Gastroesophageal sphincter (tissue), 4 donors: ENCODE measurements around the gene XRCC3. TPM values are rescaled to one million over a fixed set of nuclear protein-coding genes. Genes with fewer than 3 reads are reported as not detected.
A peak's percentile ranks its signal among the peaks of the same experiment; 100 is the strongest.

Experiments used
- ATAC-seq: fragments of 150-250 bp; one replicate; pipeline ENCODE4 v1.9.1; 2016; ENCODE audit warnings: mild to moderate bottlenecking, moderate library complexity
- H3K27ac ChIP-seq, 4 donors: fragments of 200-600 bp; sonication (generic) in 3 of 4; 1 replicate in 3 of 4; 2 replicates in 1 of 4; pipeline ENCODE4 v1.5.1; 2016 to 2019
- H3K27me3 ChIP-seq: fragments of 200-600 bp; sonication (generic); one replicate; pipeline ENCODE4 v1.5.1; 2019
- H3K36me3 ChIP-seq, 2 donors: fragments of 200-600 bp; sonication (generic); one replicate each; pipeline ENCODE4 v1.5.1; 2019; ENCODE audit warnings: control low read depth in 1 of 2
- H3K4me1 ChIP-seq, 3 donors: fragments of 200-600 bp; sonication (generic); 1 replicate in 2 of 3; 2 replicates in 1 of 3; pipeline ENCODE4 v1.5.1; 2016 to 2019; ENCODE audit warnings: control low read depth in 2 of 3
- H3K4me3 ChIP-seq, 2 donors: fragments of 200-600 bp; sonication (generic); one replicate each; pipeline ENCODE4 v1.5.1; 2019; ENCODE audit warnings: mild to moderate bottlenecking in 1 of 2, moderate library complexity in 1 of 2
- H3K9me3 ChIP-seq, 3 donors: fragments of 200-600 bp; sonication (generic); one replicate each; pipeline ENCODE4 v1.5.1; 2017 to 2019; ENCODE audit warnings: control low read depth in 2 of 3
- EP300 ChIP-seq: sonication (generic); formaldehyde crosslinking; IDR thresholded peaks from one replicate; pipeline ENCODE4 v1.6.1; 2017; ENCODE audit warnings: antibody characterized with exemption, mild to moderate bottlenecking
- POLR2A ChIP-seq, 2 donors: fragments of 450-650 bp; IDR thresholded peaks; one replicate each; pipeline ENCODE4 v1.6.1; 2017; ENCODE audit warnings: antibody characterized with exemption in 2 of 2, mild to moderate bottlenecking in 2 of 2, moderate library complexity in 1 of 2
- POLR2AphosphoS5 ChIP-seq: sonication (generic); formaldehyde crosslinking; IDR thresholded peaks from one replicate; pipeline ENCODE4 v1.6.1; 2017; ENCODE audit warnings: antibody characterized with exemption
- WGBS, 2 donors: methylation state at CpG; one replicate each; pipeline ENCODE4 v1.1.5; 2018; ENCODE audit warnings: low coverage in 1 of 2; 5-methylcytosine and 5-hydroxymethylcytosine counted together
- total RNA-seq, 4 donors: library from RNA; depleted of rRNA; stranded (reverse); fragments of >200 nt; gene quantifications; one replicate each; pipeline ENCODE4 v1.1.0, GENCODE V29; 2016
- TF ChIP-seq, protein P1 (sequence below), 4 experiments: fragments of 200-600 bp in 2 of 4; fragments of 450-650 bp in 2 of 4; sonication (generic) in 1 of 4; IDR thresholded peaks; one replicate each; pipeline ENCODE4 v1.5.1; 2017 to 2019; ENCODE audit warnings: antibody characterized with exemption in 4 of 4, mild to moderate bottlenecking in 2 of 4, moderate library complexity in 2 of 4

XRCC3 gene
- total RNA-seq, 4 donors from 2014 or later: 1.2 to 7.8 (median 3.6) TPM

DNA sequence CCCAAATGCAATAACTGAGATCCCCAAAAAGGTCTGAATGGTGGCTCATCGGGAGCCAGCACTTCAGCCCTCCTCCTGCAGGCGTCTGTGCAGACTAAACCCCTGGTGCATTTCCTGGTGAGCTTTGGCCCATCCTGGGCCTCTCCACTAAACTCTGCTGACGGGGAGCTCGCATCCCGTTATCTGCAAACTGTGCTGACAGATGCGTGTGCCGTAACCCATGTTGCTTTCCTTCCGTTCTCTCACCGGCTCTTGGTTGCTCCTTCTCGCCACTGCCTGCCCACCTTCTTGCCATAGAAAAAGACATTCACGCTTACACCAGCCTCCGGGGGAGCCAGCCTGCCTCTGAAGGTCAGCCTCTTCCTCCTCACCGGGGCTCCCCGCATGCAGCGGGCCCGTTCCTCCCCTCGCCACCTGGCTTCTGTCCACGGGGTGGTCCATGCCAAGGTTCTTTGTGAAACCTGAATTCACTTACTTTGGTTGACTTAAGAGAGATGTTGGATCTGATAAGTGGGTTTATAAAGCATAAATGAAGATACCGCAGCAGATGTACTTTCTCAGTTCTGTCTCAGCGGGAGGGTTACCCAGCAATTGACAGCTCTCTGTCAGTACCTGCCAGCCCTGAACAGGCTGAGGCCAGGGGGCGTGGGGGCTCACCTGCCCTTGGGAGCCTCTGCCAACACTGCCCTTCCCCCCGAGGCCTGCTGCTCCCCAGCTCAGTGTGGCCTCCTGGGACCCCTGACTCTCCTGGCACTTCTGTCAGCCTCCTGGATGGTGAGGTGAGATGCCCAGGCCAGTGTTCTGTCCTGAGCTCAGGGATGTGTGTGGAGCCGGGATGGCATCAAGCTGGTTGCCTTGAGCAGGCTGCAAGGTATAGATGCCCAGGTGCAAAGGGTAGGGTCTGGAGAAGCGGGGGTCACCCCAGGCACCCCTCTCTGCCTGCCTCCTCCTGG, 14.5 kb upstream of the XRCC3 start:
- Histone ChIP-seq H3K27ac (peak overlapping the region in 3 of 4 donors; percentile 4 to 68 (median 42)), H3K36me3 (peaks cover 0 to 97% of the 10 kb centered on the region in 2 donors)
- ATAC-seq: no peak

DNA sequence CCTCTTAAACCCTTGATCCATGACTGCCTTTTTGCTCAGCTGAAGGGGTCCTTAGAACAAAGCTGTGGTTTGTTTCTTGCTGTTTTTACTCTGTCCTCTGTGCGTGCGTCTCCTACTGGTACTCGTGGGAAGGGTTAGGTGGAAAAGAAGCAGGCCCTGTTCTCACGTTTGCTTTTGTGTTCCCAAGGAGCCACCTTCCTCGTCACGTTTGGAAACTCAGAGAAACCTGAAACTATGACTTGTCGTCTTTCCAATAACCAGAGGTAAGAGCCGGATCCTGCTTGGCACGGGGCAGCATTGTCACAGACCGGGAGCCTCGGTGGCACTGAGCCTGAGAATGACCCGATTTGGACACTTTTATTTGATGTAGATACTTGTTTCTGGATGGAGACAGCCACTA, 13.5 kb upstream of the XRCC3 start:
- H3K36me3 ChIP-seq: peaks cover 0 to 88% of the 10 kb centered on the region in 2 donors
- TF ChIP-seq POLR2AphosphoS5: no peak
- WGBS, 2 donors: 71 to 76% methylated on average over 6 to 8 of the region's 12 CpGs
- H3K4me1 ChIP-seq: peaks cover 4 to 100% (median 18%) of the 10 kb centered on the region in 3 donors
- H3K27me3 ChIP-seq: no peaks in the 10 kb centered on the region
- no peaks in the 10 kb centered on the region for H3K9me3 ChIP-seq
- ATAC-seq: no peak
- peak overlapping the region in 1 of 4 donors; percentile 68 for H3K27ac ChIP-seq
- H3K4me3 ChIP-seq: no peak overlapping the region

More for the DNA sequence above, 14.5 kb upstream of the XRCC3 start:
- Histone ChIP-seq H3K27me3 (no peaks in the 10 kb centered on the region), H3K4me1 (peaks cover 0 to 100% (median 10%) of the 10 kb centered on the region in 3 donors), H3K4me3 (no peak overlapping the region), H3K9me3 (no peaks in the 10 kb centered on the region)
- no peak for TF ChIP-seq POLR2AphosphoS5
- 80 to 81% methylated on average over 1 to 15 of the region's 24 CpGs for WGBS, 2 donors

DNA sequence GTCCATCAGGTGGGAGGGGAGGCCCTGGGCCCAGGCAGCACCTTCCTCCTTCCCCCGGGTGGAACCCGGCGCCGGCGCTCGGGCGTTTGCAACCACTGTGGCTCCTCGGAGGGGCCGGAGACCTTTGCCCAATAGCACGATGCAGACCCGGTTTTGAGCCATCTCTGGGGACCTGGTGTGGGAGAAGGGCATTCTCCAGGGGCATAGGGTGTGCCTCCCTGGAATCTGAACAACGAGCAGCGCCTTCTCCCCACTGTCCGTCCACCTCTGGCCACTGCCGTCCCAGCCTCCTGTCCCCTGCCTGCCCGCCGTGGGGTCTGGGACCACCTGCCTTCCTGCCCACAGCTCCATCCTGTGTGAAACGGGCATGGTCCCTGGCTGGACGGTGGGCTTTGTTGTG, 12.9 kb upstream of the XRCC3 start:
- peaks cover 9 to 100% (median 24%) of the 10 kb centered on the region in 3 donors for H3K4me1 ChIP-seq
- no peak for ATAC-seq
- H3K9me3 ChIP-seq: no peaks in the 10 kb centered on the region
- 74% methylated on average over 7 of the region's 19 CpGs; no CpG with 5 or more reads in 1 of the 2 donors for WGBS, 2 donors
- peak overlapping the region in 1 of 4 donors; percentile 68 for H3K27ac ChIP-seq
- peaks cover 0 to 82% of the 10 kb centered on the region in 2 donors for H3K36me3 ChIP-seq
- no peaks in the 10 kb centered on the region for H3K27me3 ChIP-seq
- H3K4me3 ChIP-seq: no peak overlapping the region
- TF ChIP-seq EP300 (no peak), POLR2AphosphoS5 (no peak), POLR2A (IDR thresholded peaks at IDR 0.05) (no peak)
- TF ChIP-seq, protein P1, sequence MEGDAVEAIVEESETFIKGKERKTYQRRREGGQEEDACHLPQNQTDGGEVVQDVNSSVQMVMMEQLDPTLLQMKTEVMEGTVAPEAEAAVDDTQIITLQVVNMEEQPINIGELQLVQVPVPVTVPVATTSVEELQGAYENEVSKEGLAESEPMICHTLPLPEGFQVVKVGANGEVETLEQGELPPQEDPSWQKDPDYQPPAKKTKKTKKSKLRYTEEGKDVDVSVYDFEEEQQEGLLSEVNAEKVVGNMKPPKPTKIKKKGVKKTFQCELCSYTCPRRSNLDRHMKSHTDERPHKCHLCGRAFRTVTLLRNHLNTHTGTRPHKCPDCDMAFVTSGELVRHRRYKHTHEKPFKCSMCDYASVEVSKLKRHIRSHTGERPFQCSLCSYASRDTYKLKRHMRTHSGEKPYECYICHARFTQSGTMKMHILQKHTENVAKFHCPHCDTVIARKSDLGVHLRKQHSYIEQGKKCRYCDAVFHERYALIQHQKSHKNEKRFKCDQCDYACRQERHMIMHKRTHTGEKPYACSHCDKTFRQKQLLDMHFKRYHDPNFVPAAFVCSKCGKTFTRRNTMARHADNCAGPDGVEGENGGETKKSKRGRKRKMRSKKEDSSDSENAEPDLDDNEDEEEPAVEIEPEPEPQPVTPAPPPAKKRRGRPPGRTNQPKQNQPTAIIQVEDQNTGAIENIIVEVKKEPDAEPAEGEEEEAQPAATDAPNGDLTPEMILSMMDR (IDR thresholded peaks at IDR 0.05): no peak

DNA sequence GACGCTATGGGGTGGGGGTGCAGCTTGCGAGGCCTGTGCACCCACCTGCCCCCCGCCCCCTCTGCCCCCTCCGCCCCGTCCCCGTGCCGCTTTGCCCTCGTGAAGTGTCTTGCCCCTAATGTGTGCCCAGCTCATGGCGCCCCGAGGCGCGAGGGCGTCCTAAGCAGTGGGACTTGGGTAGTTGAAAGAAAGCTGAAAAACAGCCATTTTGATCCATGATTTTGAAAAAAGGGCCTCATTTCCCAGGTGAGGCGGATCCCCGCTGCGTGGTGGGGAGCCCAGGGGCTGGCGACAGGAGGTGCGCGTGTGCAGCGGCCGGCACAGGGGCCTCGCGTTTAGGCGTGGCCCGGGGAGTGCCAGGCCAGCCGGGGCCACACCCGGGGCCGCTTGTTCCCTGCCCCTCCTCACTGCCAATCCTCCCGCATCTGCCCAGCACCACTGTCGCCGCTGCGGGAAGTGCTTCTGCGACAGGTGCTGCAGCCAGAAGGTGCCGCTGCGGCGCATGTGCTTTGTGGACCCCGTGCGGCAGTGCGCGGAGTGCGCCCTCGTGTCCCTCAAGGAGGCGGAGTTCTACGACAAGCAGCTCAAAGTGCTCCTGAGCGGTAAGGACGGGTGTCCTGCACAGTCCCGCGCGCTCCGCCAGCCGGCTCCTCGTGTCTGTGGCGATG, 12.2 kb upstream of the XRCC3 start:
- H3K9me3 ChIP-seq: no peaks in the 10 kb centered on the region
- no peak for ATAC-seq
- WGBS, 2 donors: no CpG with 5 or more reads among the region's 53 CpGs
- TF ChIP-seq POLR2A (IDR thresholded peaks at IDR 0.05): no peak
- TF ChIP-seq, protein P1 (IDR thresholded peaks at IDR 0.05): no peak
- H3K4me3 ChIP-seq: no peak overlapping the region
- peak overlapping the region in 1 of 4 donors; percentile 68 for H3K27ac ChIP-seq
- peaks cover 0 to 75% of the 10 kb centered on the region in 2 donors for H3K36me3 ChIP-seq
- no peaks in the 10 kb centered on the region for H3K27me3 ChIP-seq
- H3K4me1 ChIP-seq: peaks cover 9 to 100% (median 28%) of the 10 kb centered on the region in 3 donors

DNA sequence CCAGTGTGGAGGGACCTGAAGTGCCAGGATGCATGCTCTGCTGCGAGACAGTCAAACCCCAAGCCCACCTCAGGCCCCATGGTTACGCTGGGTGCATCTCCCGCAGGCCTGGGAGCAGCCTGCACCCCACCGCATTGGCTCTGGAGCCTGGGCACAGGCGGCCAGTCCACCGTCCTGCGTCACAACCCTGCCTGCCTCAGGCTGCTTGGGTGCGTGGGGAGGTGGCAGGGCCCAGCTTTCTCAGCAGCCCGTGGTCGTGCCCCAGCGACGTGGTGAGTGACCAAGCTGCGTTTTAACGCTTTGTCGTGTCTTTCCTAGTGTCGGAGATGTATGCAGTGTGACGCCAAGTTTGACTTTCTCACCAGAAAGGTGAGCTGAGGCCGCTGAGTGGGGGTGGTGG, 11.2 kb upstream of the XRCC3 start:
- no peak for ATAC-seq
- WGBS, 2 donors: 100% methylated on average over 1 of the region's 18 CpGs; no CpG with 5 or more reads in 1 of the 2 donors
- Histone ChIP-seq H3K27ac (peak overlapping the region in 2 of 4 donors; percentile 85 to 98), H3K4me1 (peaks cover 9 to 100% (median 32%) of the 10 kb centered on the region in 3 donors), H3K27me3 (no peaks in the 10 kb centered on the region), H3K9me3 (no peaks in the 10 kb centered on the region), H3K36me3 (peaks cover 0 to 65% of the 10 kb centered on the region in 2 donors), H3K4me3 (no peak overlapping the region)
- TF ChIP-seq POLR2AphosphoS5 (no peak), POLR2A (IDR thresholded peaks at IDR 0.05) (no peak), EP300 (no peak)
- TF ChIP-seq, protein P1 (IDR thresholded peaks at IDR 0.05): no peak
